Tibial nerve (tissue), 3 donors: ENCODE results near the gene TXN.

Experiments
- CTCF ChIP-seq, 5 experiments: fragments of 200-600 bp in 3 of 5; fragments of 450-650 bp in 2 of 5; sonication (generic) in 3 of 5; IDR thresholded peaks; one replicate each; pipeline ENCODE4 v1.5.1; 2016 to 2019; ENCODE audit warnings: antibody characterized with exemption in 5 of 5, mild to moderate bottlenecking in 3 of 5, moderate library complexity in 2 of 5
- POLR2A ChIP-seq, 2 donors: fragments of 450-650 bp; IDR thresholded peaks; one replicate each; pipeline ENCODE4 v1.6.1; 2017; ENCODE audit warnings: antibody characterized with exemption in 2 of 2, mild to moderate bottlenecking in 2 of 2, moderate library complexity in 2 of 2

- TF ChIP-seq POLR2A (IDR thresholded peaks at IDR 0.05): no peak
- TF ChIP-seq CTCF (IDR thresholded peaks at IDR 0.05): no peak
Observed at GRCh38 chr9:110246214-110246613, 10.1 kb downstream of the TXN start.
